ENCODE measurements around the gene NME1. TPM values are rescaled to one million over a fixed set of nuclear protein-coding genes. Genes with fewer than 3 reads are reported as not detected.
A peak's percentile ranks its signal among the peaks of the same experiment; 100 is the strongest.

NME1 gene
- total RNA-seq, 1 experiment from 2014 or later, result 345 TPM

DNA sequence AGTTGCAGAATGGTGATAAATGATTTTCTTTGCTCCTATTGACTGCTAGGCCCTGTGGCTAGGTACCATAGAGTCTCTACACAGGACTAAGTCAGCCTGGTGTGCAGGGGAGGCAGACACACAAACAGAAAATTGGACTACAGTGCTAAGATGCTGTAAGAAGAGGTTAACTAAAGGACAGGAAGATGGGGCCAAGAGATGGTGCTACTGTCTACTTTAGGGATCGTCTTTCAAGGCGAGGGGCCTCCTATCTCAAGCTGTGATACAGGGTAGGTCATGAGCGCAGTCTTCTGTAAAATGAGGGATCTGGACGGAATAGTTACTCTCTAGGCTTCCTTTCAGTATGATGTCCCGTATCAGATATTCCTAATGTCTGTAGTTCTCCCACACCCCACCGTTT, 817 bp downstream of the NME1 start:
- ChIA-PET CTCF (interaction anchor here (2.3 kb wide), 1 partner anchor 34 kb away, joined by 18 read pairs; the partner anchor contains the start of gene SPAG9), POLR2A (interaction anchor here (1.1 kb wide), 1 partner anchor 126 kb away, joined by 3 read pairs; no protein-coding TSS in a partner anchor)
- BruUV-seq (replicated peaks), result TSS peak; percentile 69
- in situ Hi-C loops (cut with HindIII; ENCODE audit: low pct_unique_long_range_greater_than_20kb, low sequenced_read_pairs), result no loop called here
- H3K36me3 ChIP-seq (ENCODE audit: control insufficient read depth, insufficient read depth, low read length), result peaks cover 30% of the 10 kb centered on the region
- H3K4me1 ChIP-seq (ENCODE audit: control insufficient read depth, insufficient read depth, low read length), result peaks cover 11% of the 10 kb centered on the region; the same call in 1 of the 2 replicates
- intact Hi-C loops (cut with micrococcal nuclease; ENCODE audit: unreplicated experiment), result loop anchor here (10.0 kb wide), 1 partner anchor 299 kb away; no protein-coding TSS in a partner anchor
- H3K27ac ChIP-seq (ENCODE audit: low read length), result peak overlapping the region; percentile 97
- TF ChIP-seq TCF7L2 (IDR thresholded peaks at IDR 0.05; ENCODE audit: low read depth, low read length) (no peak), SIN3A (IDR thresholded peaks at IDR 0.05; ENCODE audit: borderline replicate concordance, insufficient read depth, low read depth, low read length) (no peak), POLR2AphosphoS5 (IDR thresholded peaks at IDR 0.05; ENCODE audit: low read depth, low read length) (no peak)
- TF ChIP-seq, protein P1, sequence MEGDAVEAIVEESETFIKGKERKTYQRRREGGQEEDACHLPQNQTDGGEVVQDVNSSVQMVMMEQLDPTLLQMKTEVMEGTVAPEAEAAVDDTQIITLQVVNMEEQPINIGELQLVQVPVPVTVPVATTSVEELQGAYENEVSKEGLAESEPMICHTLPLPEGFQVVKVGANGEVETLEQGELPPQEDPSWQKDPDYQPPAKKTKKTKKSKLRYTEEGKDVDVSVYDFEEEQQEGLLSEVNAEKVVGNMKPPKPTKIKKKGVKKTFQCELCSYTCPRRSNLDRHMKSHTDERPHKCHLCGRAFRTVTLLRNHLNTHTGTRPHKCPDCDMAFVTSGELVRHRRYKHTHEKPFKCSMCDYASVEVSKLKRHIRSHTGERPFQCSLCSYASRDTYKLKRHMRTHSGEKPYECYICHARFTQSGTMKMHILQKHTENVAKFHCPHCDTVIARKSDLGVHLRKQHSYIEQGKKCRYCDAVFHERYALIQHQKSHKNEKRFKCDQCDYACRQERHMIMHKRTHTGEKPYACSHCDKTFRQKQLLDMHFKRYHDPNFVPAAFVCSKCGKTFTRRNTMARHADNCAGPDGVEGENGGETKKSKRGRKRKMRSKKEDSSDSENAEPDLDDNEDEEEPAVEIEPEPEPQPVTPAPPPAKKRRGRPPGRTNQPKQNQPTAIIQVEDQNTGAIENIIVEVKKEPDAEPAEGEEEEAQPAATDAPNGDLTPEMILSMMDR (IDR thresholded peaks at IDR 0.05), result no peak
- TF ChIP-seq, protein P2, sequence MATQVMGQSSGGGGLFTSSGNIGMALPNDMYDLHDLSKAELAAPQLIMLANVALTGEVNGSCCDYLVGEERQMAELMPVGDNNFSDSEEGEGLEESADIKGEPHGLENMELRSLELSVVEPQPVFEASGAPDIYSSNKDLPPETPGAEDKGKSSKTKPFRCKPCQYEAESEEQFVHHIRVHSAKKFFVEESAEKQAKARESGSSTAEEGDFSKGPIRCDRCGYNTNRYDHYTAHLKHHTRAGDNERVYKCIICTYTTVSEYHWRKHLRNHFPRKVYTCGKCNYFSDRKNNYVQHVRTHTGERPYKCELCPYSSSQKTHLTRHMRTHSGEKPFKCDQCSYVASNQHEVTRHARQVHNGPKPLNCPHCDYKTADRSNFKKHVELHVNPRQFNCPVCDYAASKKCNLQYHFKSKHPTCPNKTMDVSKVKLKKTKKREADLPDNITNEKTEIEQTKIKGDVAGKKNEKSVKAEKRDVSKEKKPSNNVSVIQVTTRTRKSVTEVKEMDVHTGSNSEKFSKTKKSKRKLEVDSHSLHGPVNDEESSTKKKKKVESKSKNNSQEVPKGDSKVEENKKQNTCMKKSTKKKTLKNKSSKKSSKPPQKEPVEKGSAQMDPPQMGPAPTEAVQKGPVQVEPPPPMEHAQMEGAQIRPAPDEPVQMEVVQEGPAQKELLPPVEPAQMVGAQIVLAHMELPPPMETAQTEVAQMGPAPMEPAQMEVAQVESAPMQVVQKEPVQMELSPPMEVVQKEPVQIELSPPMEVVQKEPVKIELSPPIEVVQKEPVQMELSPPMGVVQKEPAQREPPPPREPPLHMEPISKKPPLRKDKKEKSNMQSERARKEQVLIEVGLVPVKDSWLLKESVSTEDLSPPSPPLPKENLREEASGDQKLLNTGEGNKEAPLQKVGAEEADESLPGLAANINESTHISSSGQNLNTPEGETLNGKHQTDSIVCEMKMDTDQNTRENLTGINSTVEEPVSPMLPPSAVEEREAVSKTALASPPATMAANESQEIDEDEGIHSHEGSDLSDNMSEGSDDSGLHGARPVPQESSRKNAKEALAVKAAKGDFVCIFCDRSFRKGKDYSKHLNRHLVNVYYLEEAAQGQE (IDR thresholded peaks at IDR 0.05; ENCODE audit: insufficient read depth in 1 of 2, low read depth in 2 of 2, low read length in 1 of 2), result no peak
- no peaks in the 10 kb centered on the region for H3K9me3 ChIP-seq (ENCODE audit: control insufficient read depth, insufficient read depth, low read depth, low read length)
- H3K4me3 ChIP-seq (ENCODE audit: low read depth in 2 of 2, low read length in 2 of 2), result peak overlapping the region; percentile 91 to 99
- no peak for DNase-seq (ENCODE audit: low read depth, low spot score)
- ATAC-seq, result no peak
- no peaks in the 10 kb centered on the region for H3K27me3 ChIP-seq (ENCODE audit: control insufficient read depth, insufficient read depth, low read length)

DNA sequence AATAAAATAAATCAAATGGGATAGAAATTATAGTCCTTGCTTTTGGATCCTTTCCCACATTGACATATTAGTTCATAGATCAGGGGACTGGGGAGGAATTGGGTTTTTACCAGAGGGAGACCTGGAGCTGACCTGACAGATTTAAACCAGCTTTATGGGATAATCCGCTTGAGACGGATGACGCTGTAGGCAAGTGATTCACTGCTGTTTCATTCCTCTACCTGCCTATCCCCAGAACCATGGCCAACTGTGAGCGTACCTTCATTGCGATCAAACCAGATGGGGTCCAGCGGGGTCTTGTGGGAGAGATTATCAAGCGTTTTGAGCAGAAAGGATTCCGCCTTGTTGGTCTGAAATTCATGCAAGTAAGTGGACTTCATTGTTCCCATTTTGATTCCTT, 2.1 kb downstream of the NME1 start:
- intact Hi-C loops (cut with micrococcal nuclease; ENCODE audit: unreplicated experiment), result loop anchor here (10.0 kb wide), 1 partner anchor 301 kb away; no protein-coding TSS in a partner anchor
- ChIA-PET CTCF (no interaction called here), POLR2A (interaction anchor here (1.1 kb wide), 1 partner anchor 128 kb away, joined by 3 read pairs; no protein-coding TSS in a partner anchor)
- no peaks in the 10 kb centered on the region for H3K27me3 ChIP-seq (ENCODE audit: control insufficient read depth, insufficient read depth, low read length)
- H3K27ac ChIP-seq (ENCODE audit: low read length), result no peak overlapping the region
- DNase-seq (ENCODE audit: low read depth, low spot score) (no peak), ATAC-seq (no peak)
- H3K9me3 ChIP-seq (ENCODE audit: control insufficient read depth, insufficient read depth, low read depth, low read length), result no peaks in the 10 kb centered on the region
- H3K4me1 ChIP-seq (ENCODE audit: control insufficient read depth, insufficient read depth, low read length), result peaks cover 11% of the 10 kb centered on the region; the same call in 1 of the 2 replicates
- H3K4me3 ChIP-seq (ENCODE audit: low read depth in 2 of 2, low read length in 2 of 2), result no peak overlapping the region
- BruUV-seq (replicated peaks), result no TSS peak
- TF ChIP-seq TCF7L2 (IDR thresholded peaks at IDR 0.05; ENCODE audit: low read depth, low read length), result no peak
- TF ChIP-seq, protein P2 (IDR thresholded peaks at IDR 0.05; ENCODE audit: insufficient read depth in 1 of 2, low read depth in 2 of 2, low read length in 1 of 2), result no peak
- TF ChIP-seq, protein P1 (IDR thresholded peaks at IDR 0.05), result no peak
- no peak for TF ChIP-seq SIN3A (IDR thresholded peaks at IDR 0.05; ENCODE audit: borderline replicate concordance, insufficient read depth, low read depth, low read length)
- H3K36me3 ChIP-seq (ENCODE audit: control insufficient read depth, insufficient read depth, low read length), result peaks cover 37% of the 10 kb centered on the region
- in situ Hi-C loops (cut with HindIII; ENCODE audit: low pct_unique_long_range_greater_than_20kb, low sequenced_read_pairs), result no loop called here

Measured in Panc1 (cell line).